Measurements from ENCODE around the gene KIF21A.

- no peak for TF ChIP-seq SMC3 (conservative IDR thresholded peaks at IDR 0.05; ENCODE audit: poor library complexity)
- no peak for TF ChIP-seq CTCF (IDR thresholded peaks at IDR 0.05; ENCODE audit: poor library complexity, severe bottlenecking)
- no peak for TF ChIP-seq REST (IDR thresholded peaks at IDR 0.05; ENCODE audit: borderline replicate concordance)
Observed at GRCh38 chr12:39403376-39403775, 39.5 kb downstream of the KIF21A start.

Data from neural cell (in vitro differentiated cells).